ENCODE data around the gene KRTAP19-2. TPM values are rescaled to one million over a fixed set of nuclear protein-coding genes. Genes with fewer than 3 reads are reported as not detected.
"Not testable (repeated sequence)": the region's sequence is repeated elsewhere in the genome, so short reads cannot be mapped to it uniquely, and the experiment has no call there.

Gene KRTAP19-2
- not detected for total RNA-seq

- no peak for DNase-seq (ENCODE audit: low read depth in 2 of 3, low spot score in 2 of 3)
Measured at GRCh38 chr21:30487336-30487735, at the start of gene KRTAP19-2. TSS of gene KRTAP19-2 (minus strand) at chr21:30487436. CDS start at chr21:30487348, 88 bp downstream.

GRCh38 chr21:30518876-30519275, 31.6 kb upstream of the KRTAP19-2 start:
- DNase-seq (ENCODE audit: low read depth in 2 of 3, low spot score in 2 of 3), result no peak

GRCh38 chr21:30515681-30516080, 28.4 kb upstream of the KRTAP19-2 start:
- DNase-seq (ENCODE audit: low read depth in 2 of 3, low spot score in 2 of 3), result no peak

- not testable (repeated sequence) for DNase-seq (ENCODE audit: low read depth in 2 of 3, low spot score in 2 of 3)
Measured at GRCh38 chr21:30505621-30506205, 18.5 kb upstream of the KRTAP19-2 start.

- no peak for DNase-seq (ENCODE audit: low read depth in 2 of 3, low spot score in 2 of 3)
Measured at GRCh38 chr21:30502041-30502440, 14.8 kb upstream of the KRTAP19-2 start, which contains the start of gene KRTAP19-5. TSS of gene KRTAP19-5 (minus strand) at chr21:30502141. CDS start at chr21:30502090, 51 bp downstream.

GRCh38 chr21:30497065-30497464, 9.8 kb upstream of the KRTAP19-2 start, which contains the start of gene KRTAP19-4:
TSS of gene KRTAP19-4 (minus strand) at chr21:30497165. CDS start at chr21:30497110, 55 bp downstream.
- no peak for DNase-seq (ENCODE audit: low read depth in 2 of 3, low spot score in 2 of 3)

GRCh38 chr21:30491963-30492428, 4.8 kb upstream of the KRTAP19-2 start, which contains the start of gene KRTAP19-3:
TSS of gene KRTAP19-3 (minus strand) at chr21:30492013. CDS start at chr21:30491957, 56 bp downstream.
- no peak for DNase-seq (ENCODE audit: low read depth in 2 of 3, low spot score in 2 of 3)

GRCh38 chr21:30486180-30486579, 1.1 kb downstream of the KRTAP19-2 start:
- DNase-seq (ENCODE audit: low read depth in 2 of 3, low spot score in 2 of 3), result no peak

GRCh38 chr21:30482130-30482529, 5.1 kb downstream of the KRTAP19-2 start:
- DNase-seq (ENCODE audit: low read depth in 2 of 3, low spot score in 2 of 3), result no peak

GRCh38 chr21:30480145-30480544, 7.1 kb downstream of the KRTAP19-2 start, which contains the start of gene KRTAP19-1:
TSS of gene KRTAP19-1 (minus strand) at chr21:30480367. CDS start at chr21:30480317, 50 bp downstream.
- no peak for DNase-seq (ENCODE audit: low read depth in 2 of 3, low spot score in 2 of 3)

GRCh38 chr21:30479259-30479658, 8.0 kb downstream of the KRTAP19-2 start:
- no peak for DNase-seq (ENCODE audit: low read depth in 2 of 3, low spot score in 2 of 3)

GRCh38 chr21:30478004-30478403, 9.2 kb downstream of the KRTAP19-2 start:
- DNase-seq (ENCODE audit: low read depth in 2 of 3, low spot score in 2 of 3), result no peak

- DNase-seq (ENCODE audit: low read depth in 2 of 3, low spot score in 2 of 3), result no peak
Measured at GRCh38 chr21:30468900-30469714, 18.1 kb downstream of the KRTAP19-2 start.

- no peak for DNase-seq (ENCODE audit: low read depth in 2 of 3, low spot score in 2 of 3)
Measured at GRCh38 chr21:30463713-30464112, 23.5 kb downstream of the KRTAP19-2 start.

- no peak for DNase-seq (ENCODE audit: low read depth in 2 of 3, low spot score in 2 of 3)
Measured at GRCh38 chr21:30448514-30448913, 38.7 kb downstream of the KRTAP19-2 start.

- no peak for DNase-seq (ENCODE audit: low read depth in 2 of 3, low spot score in 2 of 3)
Measured at GRCh38 chr21:30447056-30447455, 40.2 kb downstream of the KRTAP19-2 start.

- DNase-seq (ENCODE audit: low read depth in 2 of 3, low spot score in 2 of 3), result no peak
Measured at GRCh38 chr21:30444204-30444603, 43.0 kb downstream of the KRTAP19-2 start.

- DNase-seq (ENCODE audit: low read depth in 2 of 3, low spot score in 2 of 3), result no peak
Measured at GRCh38 chr21:30443226-30443625, 44.0 kb downstream of the KRTAP19-2 start.

GRCh38 chr21:30439975-30440374, 47.3 kb downstream of the KRTAP19-2 start, which contains the start of gene KRTAP15-1:
TSS of gene KRTAP15-1 (plus strand) at chr21:30440275. CDS start at chr21:30440328, 53 bp downstream.
- DNase-seq (ENCODE audit: low read depth in 2 of 3, low spot score in 2 of 3), result no peak
